ENCODE data around the gene HOXD4.

DNA sequence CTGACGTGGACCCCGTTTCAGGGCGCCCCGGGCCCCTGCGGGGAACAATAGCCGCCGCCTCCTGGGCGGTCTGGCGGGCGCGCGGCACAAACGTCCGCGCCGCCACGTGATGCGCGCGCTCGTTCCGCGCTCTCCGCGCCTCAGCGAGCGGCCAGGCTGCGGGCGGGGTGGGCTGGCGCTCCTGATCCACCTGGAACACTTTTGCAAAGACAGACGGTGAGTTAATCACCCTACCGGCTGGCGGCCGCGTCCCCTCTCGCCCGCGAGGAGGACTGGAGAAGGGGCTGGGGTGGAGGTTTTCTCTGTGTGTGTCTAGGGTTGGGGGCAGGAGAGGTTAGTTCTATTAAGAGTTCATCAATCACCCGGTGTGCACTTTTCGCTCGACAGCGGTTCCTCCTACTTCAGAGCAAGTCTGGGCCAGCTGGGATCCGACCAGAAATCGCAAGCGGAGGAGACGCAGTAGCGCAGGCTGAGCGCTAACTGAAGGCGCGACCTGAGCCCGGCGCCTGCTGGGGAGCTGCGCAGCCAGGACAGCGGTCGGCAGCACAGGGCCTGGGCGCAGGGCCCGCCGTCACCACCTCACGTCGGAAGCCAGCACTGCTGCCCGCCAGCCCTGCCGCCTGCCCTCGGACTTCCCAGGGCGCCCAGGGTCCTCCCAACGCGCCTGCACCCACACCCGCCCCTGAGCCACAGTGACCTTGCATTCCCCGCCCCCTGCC is 26.8 kb downstream of the HOXD4 start:
- TF ChIP-seq, protein P1, sequence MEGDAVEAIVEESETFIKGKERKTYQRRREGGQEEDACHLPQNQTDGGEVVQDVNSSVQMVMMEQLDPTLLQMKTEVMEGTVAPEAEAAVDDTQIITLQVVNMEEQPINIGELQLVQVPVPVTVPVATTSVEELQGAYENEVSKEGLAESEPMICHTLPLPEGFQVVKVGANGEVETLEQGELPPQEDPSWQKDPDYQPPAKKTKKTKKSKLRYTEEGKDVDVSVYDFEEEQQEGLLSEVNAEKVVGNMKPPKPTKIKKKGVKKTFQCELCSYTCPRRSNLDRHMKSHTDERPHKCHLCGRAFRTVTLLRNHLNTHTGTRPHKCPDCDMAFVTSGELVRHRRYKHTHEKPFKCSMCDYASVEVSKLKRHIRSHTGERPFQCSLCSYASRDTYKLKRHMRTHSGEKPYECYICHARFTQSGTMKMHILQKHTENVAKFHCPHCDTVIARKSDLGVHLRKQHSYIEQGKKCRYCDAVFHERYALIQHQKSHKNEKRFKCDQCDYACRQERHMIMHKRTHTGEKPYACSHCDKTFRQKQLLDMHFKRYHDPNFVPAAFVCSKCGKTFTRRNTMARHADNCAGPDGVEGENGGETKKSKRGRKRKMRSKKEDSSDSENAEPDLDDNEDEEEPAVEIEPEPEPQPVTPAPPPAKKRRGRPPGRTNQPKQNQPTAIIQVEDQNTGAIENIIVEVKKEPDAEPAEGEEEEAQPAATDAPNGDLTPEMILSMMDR (IDR thresholded peaks at IDR 0.05): no peak
- TF ChIP-seq POLR2A (IDR thresholded peaks at IDR 0.05): no peak
- TF ChIP-seq POLR2AphosphoS5 (IDR thresholded peaks at IDR 0.05): no peak

Measured in sigmoid colon (tissue), 4 donors.